H54 (cell line): ENCODE data around the gene NPAS3.

Source experiments
- DNase-seq: peaks from one replicate; pipeline ENCODE4 v3.0.0; 2011; ENCODE audit warnings: low spot score, mixed read lengths; ENCODE audit not compliant: insufficient read length
- FAIRE-seq: peaks from 3 replicates; lab custom pipeline; 2011; peaks lifted over from hg19 to GRCh38; lab: Jason Lieb, UNC
- POLR2A ChIP-seq: IDR thresholded peaks from 2 replicates; pipeline ENCODE4 v1.6.1; 2011; ENCODE audit warnings: low read depth, mild to moderate bottlenecking, low read length

NPAS3 gene

GRCh38 chr14:33848009-33848408 is 909.3 kb downstream of the NPAS3 start:
- no peak for FAIRE-seq
- DNase-seq = no peak
- no peak for TF ChIP-seq POLR2A

GRCh38 chr14:33848706-33849454 is 910.2 kb downstream of the NPAS3 start:
- TF ChIP-seq POLR2A = no peak
- FAIRE-seq = peak; percentile 91
- DNase-seq = peak; percentile 62

- TF ChIP-seq POLR2A = no peak
- no peak for DNase-seq
- no peak for FAIRE-seq
Measured at GRCh38 chr14:33849455-33849801, 910.7 kb downstream of the NPAS3 start.

GRCh38 chr14:33850826-33851225 is 912.1 kb downstream of the NPAS3 start:
- DNase-seq = no peak
- FAIRE-seq = no peak
- TF ChIP-seq POLR2A = no peak

GRCh38 chr14:33851366-33851765 is 912.7 kb downstream of the NPAS3 start:
- DNase-seq = no peak
- no peak for TF ChIP-seq POLR2A
- FAIRE-seq = no peak

GRCh38 chr14:33851931-33852330 is 913.3 kb downstream of the NPAS3 start:
- TF ChIP-seq POLR2A = no peak
- no peak for FAIRE-seq
- no peak for DNase-seq
